ENCODE measurements around the gene VEPH1. TPM values are rescaled to one million over a fixed set of nuclear protein-coding genes. Genes with fewer than 3 reads are reported as not detected.

VEPH1 gene
- total RNA-seq, 2 donors from 2014 or later = 15.0 to 30.0 TPM

DNA sequence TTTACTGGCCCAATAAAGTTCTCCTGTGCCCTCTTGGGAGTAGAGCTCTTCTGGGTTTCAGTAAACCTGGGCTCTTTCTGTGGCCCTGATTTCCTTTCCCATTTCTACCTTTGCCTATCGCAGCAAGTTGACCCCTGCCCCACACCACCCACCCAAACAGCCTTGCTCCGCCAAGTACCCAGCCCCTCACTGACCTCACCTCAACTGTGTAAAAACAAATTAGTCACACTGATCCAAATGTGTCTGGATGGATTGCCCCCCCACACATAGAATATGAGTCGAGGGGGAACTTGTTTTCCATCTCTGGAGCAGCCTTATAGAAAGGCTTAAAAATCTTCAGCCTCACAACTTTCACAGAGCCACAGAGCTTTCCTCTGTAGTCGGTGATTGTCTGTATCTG is 28.6 kb upstream of the VEPH1 start:
- H3K27ac ChIP-seq = no peak overlapping the region
- H3K9me3 ChIP-seq = no peaks in the 10 kb centered on the region
- ATAC-seq (no peak), DNase-seq (no peak)
- H3K36me3 ChIP-seq (replicated peaks in 1 of 2; ENCODE audit: insufficient read depth in 1 of 2, low read depth in 2 of 2) = no peaks in the 10 kb centered on the region
- TF ChIP-seq POLR2A (IDR thresholded peaks at IDR 0.05) = no peak
- TF ChIP-seq, protein P1, sequence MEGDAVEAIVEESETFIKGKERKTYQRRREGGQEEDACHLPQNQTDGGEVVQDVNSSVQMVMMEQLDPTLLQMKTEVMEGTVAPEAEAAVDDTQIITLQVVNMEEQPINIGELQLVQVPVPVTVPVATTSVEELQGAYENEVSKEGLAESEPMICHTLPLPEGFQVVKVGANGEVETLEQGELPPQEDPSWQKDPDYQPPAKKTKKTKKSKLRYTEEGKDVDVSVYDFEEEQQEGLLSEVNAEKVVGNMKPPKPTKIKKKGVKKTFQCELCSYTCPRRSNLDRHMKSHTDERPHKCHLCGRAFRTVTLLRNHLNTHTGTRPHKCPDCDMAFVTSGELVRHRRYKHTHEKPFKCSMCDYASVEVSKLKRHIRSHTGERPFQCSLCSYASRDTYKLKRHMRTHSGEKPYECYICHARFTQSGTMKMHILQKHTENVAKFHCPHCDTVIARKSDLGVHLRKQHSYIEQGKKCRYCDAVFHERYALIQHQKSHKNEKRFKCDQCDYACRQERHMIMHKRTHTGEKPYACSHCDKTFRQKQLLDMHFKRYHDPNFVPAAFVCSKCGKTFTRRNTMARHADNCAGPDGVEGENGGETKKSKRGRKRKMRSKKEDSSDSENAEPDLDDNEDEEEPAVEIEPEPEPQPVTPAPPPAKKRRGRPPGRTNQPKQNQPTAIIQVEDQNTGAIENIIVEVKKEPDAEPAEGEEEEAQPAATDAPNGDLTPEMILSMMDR (IDR thresholded peaks at IDR 0.05) = no peak
- WGBS, 2 donors = 55 to 67% methylated on average over 4 of the region's 4 CpGs
- no peaks in the 10 kb centered on the region for H3K27me3 ChIP-seq
- H3K4me3 ChIP-seq = no peak overlapping the region
- H3K4me1 ChIP-seq = peaks cover 5% of the 10 kb centered on the region
- intact Hi-C loops (cut with DNase I) = no loop called here

DNA sequence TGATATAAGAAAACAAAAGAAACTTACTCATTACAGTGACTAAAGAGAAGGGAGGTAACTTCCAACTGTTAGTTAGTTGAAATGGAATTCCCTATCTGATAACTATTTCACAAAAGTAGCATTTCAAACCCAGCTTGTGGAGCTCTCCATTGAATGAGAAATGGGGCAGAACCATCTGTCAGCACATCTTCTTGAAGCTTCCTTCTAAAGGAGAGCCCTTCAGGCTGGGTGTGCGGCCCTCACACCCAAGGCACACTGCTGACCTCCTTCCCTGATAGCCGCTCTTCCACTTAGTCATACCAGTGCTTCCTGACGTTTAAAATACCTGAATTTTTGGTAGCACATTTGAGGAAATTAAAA is 28.1 kb upstream of the VEPH1 start:
- intact Hi-C loops (cut with DNase I) = no loop called here
- H3K27me3 ChIP-seq = no peaks in the 10 kb centered on the region
- TF ChIP-seq, protein P1 (IDR thresholded peaks at IDR 0.05) = no peak
- no peak for TF ChIP-seq POLR2A (IDR thresholded peaks at IDR 0.05)
- H3K9me3 ChIP-seq = no peaks in the 10 kb centered on the region
- no peak overlapping the region for H3K4me3 ChIP-seq
- H3K36me3 ChIP-seq (replicated peaks in 1 of 2; ENCODE audit: insufficient read depth in 1 of 2, low read depth in 2 of 2) = no peaks in the 10 kb centered on the region
- WGBS, 2 donors = 66 to 74% methylated on average over 3 of the region's 3 CpGs
- DNase-seq (no peak), ATAC-seq (no peak)
- H3K27ac ChIP-seq = no peak overlapping the region
- peaks cover 5% of the 10 kb centered on the region for H3K4me1 ChIP-seq

DNA sequence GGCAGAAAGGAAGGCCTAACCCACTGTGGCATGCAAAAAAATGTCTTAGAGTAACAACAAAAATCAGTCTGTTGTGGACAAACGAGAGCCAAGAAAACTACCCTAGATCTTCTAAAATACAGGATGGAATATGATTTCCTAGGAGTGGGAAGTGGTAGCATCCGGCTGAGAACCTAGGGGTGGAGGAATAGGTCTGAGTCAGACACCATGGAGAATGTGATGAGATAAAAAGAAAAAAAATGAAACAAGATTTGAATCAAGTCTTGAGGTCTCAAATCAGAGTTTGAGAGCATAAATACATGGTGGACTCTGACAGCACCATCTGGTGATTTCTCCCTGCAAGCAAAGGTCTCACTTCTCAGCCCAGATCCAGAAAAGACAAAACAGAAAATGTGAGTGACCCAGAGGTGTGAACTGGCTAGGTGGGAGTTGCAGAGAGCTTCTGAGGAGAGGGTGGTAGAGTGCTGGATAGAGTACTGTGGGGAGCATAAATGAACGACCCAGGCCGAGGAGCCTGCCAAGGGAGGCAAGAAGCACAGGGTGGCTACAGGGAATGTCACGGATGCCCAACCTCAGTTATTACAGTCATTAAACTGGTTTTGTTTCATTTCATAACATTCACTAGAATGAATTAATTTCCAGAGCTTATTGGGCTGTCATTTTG is 27.6 kb upstream of the VEPH1 start:
- ATAC-seq (no peak), DNase-seq (no peak)
- H3K27ac ChIP-seq = no peak overlapping the region
- H3K27me3 ChIP-seq = no peaks in the 10 kb centered on the region
- no peaks in the 10 kb centered on the region for H3K9me3 ChIP-seq
- TF ChIP-seq, protein P1 (IDR thresholded peaks at IDR 0.05) = no peak
- no peak for TF ChIP-seq POLR2A (IDR thresholded peaks at IDR 0.05)
- WGBS, 2 donors = 67 to 76% methylated on average over 5 of the region's 5 CpGs
- intact Hi-C loops (cut with DNase I) = no loop called here
- H3K36me3 ChIP-seq (replicated peaks in 1 of 2; ENCODE audit: insufficient read depth in 1 of 2, low read depth in 2 of 2) = no peaks in the 10 kb centered on the region
- H3K4me1 ChIP-seq = peaks cover 5% of the 10 kb centered on the region
- H3K4me3 ChIP-seq = no peak overlapping the region

DNA sequence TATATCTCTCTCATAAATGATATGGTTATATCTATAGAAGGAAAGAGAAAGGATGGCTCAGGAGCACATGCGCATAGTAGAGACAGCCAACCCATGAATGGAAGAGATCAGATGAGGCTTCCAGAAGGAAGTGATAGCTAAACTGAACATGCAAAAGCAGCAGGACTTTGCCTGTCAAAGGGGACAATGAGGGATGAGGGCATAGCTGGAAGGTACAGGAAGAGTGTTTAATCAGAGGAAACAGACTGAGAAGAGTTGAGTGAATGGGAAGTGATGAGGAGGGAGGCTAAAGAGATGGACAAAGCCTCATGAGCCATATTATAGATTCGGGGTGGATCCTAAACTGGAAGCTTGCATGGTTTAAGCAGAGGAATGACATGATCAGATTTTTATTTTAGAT is 26.5 kb upstream of the VEPH1 start:
- 77 to 91% methylated on average over 2 of the region's 2 CpGs for WGBS, 2 donors
- H3K4me1 ChIP-seq = peaks cover 5% of the 10 kb centered on the region
- no peaks in the 10 kb centered on the region for H3K9me3 ChIP-seq
- no peak overlapping the region for H3K4me3 ChIP-seq
- TF ChIP-seq, protein P1 (IDR thresholded peaks at IDR 0.05) = no peak
- no peak for TF ChIP-seq POLR2A (IDR thresholded peaks at IDR 0.05)
- H3K36me3 ChIP-seq (replicated peaks in 1 of 2; ENCODE audit: insufficient read depth in 1 of 2, low read depth in 2 of 2) = no peaks in the 10 kb centered on the region
- intact Hi-C loops (cut with DNase I) = no loop called here
- no peak for DNase-seq
- H3K27me3 ChIP-seq = no peaks in the 10 kb centered on the region
- ATAC-seq = no peak
- no peak overlapping the region for H3K27ac ChIP-seq

DNA sequence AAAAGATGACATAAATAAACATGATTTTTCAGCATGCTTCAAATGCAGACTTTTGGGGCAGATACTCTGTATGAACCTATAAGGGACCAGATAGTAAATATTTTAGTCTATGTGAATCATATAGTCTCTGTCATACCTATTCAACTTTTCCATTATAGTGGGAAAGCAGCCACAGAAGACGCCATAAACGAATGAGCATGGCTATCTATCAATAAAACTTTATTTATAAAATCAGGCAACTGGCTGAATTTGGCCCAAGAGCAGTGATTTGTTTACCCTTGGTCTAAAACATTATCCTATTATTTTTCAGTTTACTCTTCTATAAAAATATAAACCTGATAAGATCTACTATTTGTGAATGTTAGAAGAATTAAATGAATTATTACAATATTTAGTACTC is 25.9 kb upstream of the VEPH1 start:
- Histone ChIP-seq H3K4me1 (peaks cover 5% of the 10 kb centered on the region), H3K27me3 (no peaks in the 10 kb centered on the region), H3K27ac (no peak overlapping the region), H3K9me3 (no peaks in the 10 kb centered on the region), H3K36me3 (replicated peaks in 1 of 2; ENCODE audit: insufficient read depth in 1 of 2, low read depth in 2 of 2) (no peaks in the 10 kb centered on the region), H3K4me3 (no peak overlapping the region)
- DNase-seq (no peak), ATAC-seq (no peak)
- TF ChIP-seq, protein P1 (IDR thresholded peaks at IDR 0.05) = no peak
- TF ChIP-seq POLR2A (IDR thresholded peaks at IDR 0.05) = no peak
- intact Hi-C loops (cut with DNase I) = no loop called here
- 83 to 84% methylated on average over 2 of the region's 2 CpGs for WGBS, 2 donors

All from body of pancreas (tissue), 4 donors.